KBM-7 (cell line): Measurements from ENCODE around the gene DRG1.
"Not testable (repeated sequence)": the region's sequence is repeated elsewhere in the genome, so short reads cannot be mapped to it uniquely, and the experiment has no call there.

ENCODE experiments used
- DNase-seq: peaks from one replicate; pipeline ENCODE4 v3.0.0-alpha.2; 2015
- in situ Hi-C: fragments of 300-500 bp; cut with MboI; formaldehyde crosslinking; loops from 2 replicates; pipeline ENCODE4 v1.14.3; 2020; ENCODE audit warnings: low sequenced_read_pairs, low pct_unique_long_range_greater_than_20kb, mixed read lengths

The DRG1 gene

GRCh38 chr22:31399211-31400022 is at the start of gene DRG1:
Gene DRG1, plus strand, starts transcription at chr22:31399604. Its CDS starts 80 bp downstream, at chr22:31399684.
- peak; percentile 96 for DNase-seq
- in situ Hi-C loops = no loop called here

GRCh38 chr22:31349960-31350359 is 49.4 kb upstream of the DRG1 start:
- no peak for DNase-seq
- in situ Hi-C loops = no loop called here

- in situ Hi-C loops = no loop called here
- peak; percentile 22 for DNase-seq
These were observed 49.0 kb upstream of the DRG1 start for GRCh38 chr22:31350410-31350863.

- no peak for DNase-seq
- in situ Hi-C loops = no loop called here
These were observed 44.9 kb upstream of the DRG1 start for GRCh38 chr22:31354515-31354914.

GRCh38 chr22:31360029-31360428 is 39.4 kb upstream of the DRG1 start:
- in situ Hi-C loops = no loop called here
- no peak for DNase-seq

GRCh38 chr22:31361743-31362142 is 37.7 kb upstream of the DRG1 start:
- DNase-seq = no peak
- in situ Hi-C loops = no loop called here

- in situ Hi-C loops = no loop called here
- no peak for DNase-seq
These were observed 35.4 kb upstream of the DRG1 start for GRCh38 chr22:31363885-31364465.

GRCh38 chr22:31367426-31367825 is 32.0 kb upstream of the DRG1 start:
- no peak for DNase-seq
- in situ Hi-C loops = no loop called here

- in situ Hi-C loops = no loop called here
- no peak for DNase-seq
These were observed 21.8 kb upstream of the DRG1 start for GRCh38 chr22:31377612-31378011.

GRCh38 chr22:31378123-31378522 is 21.3 kb upstream of the DRG1 start:
- in situ Hi-C loops = no loop called here

GRCh38 chr22:31378651-31379050 is 20.8 kb upstream of the DRG1 start:
- in situ Hi-C loops, DNase-seq: not testable (repeated sequence)

More at GRCh38 chr22:31378123-31378522, 21.3 kb upstream of the DRG1 start:
- no peak for DNase-seq

- in situ Hi-C loops = no loop called here
- no peak for DNase-seq
These were observed 5.5 kb upstream of the DRG1 start for GRCh38 chr22:31393893-31394292.

GRCh38 chr22:31394326-31394725 is 5.1 kb upstream of the DRG1 start:
- DNase-seq = no peak
- in situ Hi-C loops = no loop called here

- no peak for DNase-seq
- in situ Hi-C loops = no loop called here
These were observed 1.2 kb upstream of the DRG1 start for GRCh38 chr22:31398231-31398630.

GRCh38 chr22:31400023-31400397 is 606 bp downstream of the DRG1 start:
- in situ Hi-C loops = no loop called here
- no peak for DNase-seq

- DNase-seq, in situ Hi-C loops: not testable (repeated sequence)
These were observed 2.9 kb downstream of the DRG1 start for GRCh38 chr22:31402350-31402749.

- in situ Hi-C loops = no loop called here
- no peak for DNase-seq
These were observed 26.1 kb downstream of the DRG1 start for GRCh38 chr22:31425331-31426050.

- DNase-seq = no peak
- in situ Hi-C loops = no loop called here
These were observed 32.5 kb downstream of the DRG1 start for GRCh38 chr22:31431950-31432349.

- in situ Hi-C loops = no loop called here
- no peak for DNase-seq
These were observed 36.7 kb downstream of the DRG1 start for GRCh38 chr22:31436132-31436531.

- in situ Hi-C loops = no loop called here
- DNase-seq = no peak
These were observed 40.4 kb downstream of the DRG1 start for GRCh38 chr22:31439808-31440207.
